Parietal lobe (tissue), 1 donor: ENCODE results near the gene ZNG1B. TPM values are rescaled to one million over a fixed set of nuclear protein-coding genes. Genes with fewer than 3 reads are reported as not detected.

ENCODE experiments used
- total RNA-seq: library from RNA; depleted of rRNA; stranded (reverse); fragments of >200 nt; gene quantifications from one replicate; pipeline ENCODE4 v1.2.3, GENCODE V29; 2014

Gene ZNG1B
- total RNA-seq = 63.9 TPM

GRCh38 chr2:113437508-113438465 is at the start of gene ZNG1B:
TSS of gene ZNG1B (plus strand) at chr2:113437691. CDS start at chr2:113437869, 178 bp downstream.

GRCh38 chr2:113498365-113498764 is 60.9 kb downstream of the ZNG1B start, which contains the start of gene FOXD4L1:
TSS of gene FOXD4L1 (plus strand) at chr2:113498665. CDS start at chr2:113499257, 592 bp downstream.

Other genes with a start within 250 kb of the ZNG1B start
- gene PAX8, start 158.8 kb upstream of the ZNG1B start, total RNA-seq = 0.31 TPM
- 0.63 TPM for gene FOXD4L1, start 61.0 kb downstream of the ZNG1B start, total RNA-seq
- gene RABL2A, start 189.6 kb downstream of the ZNG1B start, total RNA-seq = 34.4 TPM